Fibroblast of mammary gland (primary cell): ENCODE results near the gene PRKAR1B.

Source experiments
- DNase-seq: peaks from one replicate; pipeline ENCODE4 v3.0.0-alpha.2; 2010; ENCODE audit warnings: low read depth
- H3K4me3 ChIP-seq: 2 replicates; pipeline ENCODE4 v1.5.1; 2011; ENCODE audit warnings: low read depth, mild to moderate bottlenecking, low read length, moderate library complexity; ENCODE audit not compliant: control insufficient read depth
- TF ChIP-seq, protein P1 (sequence below): conservative IDR thresholded peaks from 2 replicates; pipeline ENCODE4 v1.5.1; 2011; ENCODE audit warnings: low read depth, low read length, inconsistent platforms; ENCODE audit not compliant: control insufficient read depth, insufficient read depth

Gene PRKAR1B

DNA sequence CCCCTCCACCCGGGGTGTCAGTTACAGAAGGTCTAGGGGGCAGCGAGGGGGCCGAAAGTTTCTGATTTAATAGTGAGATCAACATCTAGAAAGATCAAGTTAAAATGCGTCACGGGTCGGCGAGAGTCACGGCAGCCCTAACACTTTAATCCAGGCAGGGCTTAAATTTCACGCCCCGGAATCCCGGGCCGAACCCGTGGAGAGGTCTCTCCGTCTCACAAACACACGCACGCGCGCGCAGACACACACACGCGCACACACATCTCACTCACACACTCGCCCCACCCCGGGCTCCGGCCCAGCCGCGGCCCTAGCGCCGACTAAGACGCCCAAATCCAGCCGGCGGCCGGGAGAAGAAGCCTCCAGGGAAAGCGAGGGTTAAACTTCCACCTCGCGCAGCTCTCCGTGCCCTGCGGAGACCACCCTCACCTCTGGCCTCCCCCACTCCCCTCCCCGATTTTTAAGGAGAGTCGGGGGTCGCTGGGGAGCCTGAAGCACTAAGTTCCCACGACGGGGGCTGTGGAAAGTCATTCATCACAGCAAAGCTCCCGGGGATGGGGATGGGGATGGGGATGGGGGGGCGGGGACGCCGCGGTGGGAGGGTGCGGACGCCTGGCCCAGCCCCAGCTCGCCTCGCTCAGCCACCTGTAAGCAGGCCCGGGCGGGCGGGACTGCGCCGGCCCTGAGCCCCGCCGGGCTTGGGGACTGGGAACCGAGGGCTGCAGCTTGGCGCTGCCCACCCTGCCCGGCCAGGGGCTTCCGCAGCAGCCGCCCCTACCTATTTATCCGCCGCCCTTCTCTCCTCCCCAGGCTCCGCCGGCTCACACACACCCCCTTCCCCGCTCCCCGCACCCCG is 209.1 kb downstream of the PRKAR1B start:
- peak; percentile 49 for DNase-seq
- TF ChIP-seq, protein P1, sequence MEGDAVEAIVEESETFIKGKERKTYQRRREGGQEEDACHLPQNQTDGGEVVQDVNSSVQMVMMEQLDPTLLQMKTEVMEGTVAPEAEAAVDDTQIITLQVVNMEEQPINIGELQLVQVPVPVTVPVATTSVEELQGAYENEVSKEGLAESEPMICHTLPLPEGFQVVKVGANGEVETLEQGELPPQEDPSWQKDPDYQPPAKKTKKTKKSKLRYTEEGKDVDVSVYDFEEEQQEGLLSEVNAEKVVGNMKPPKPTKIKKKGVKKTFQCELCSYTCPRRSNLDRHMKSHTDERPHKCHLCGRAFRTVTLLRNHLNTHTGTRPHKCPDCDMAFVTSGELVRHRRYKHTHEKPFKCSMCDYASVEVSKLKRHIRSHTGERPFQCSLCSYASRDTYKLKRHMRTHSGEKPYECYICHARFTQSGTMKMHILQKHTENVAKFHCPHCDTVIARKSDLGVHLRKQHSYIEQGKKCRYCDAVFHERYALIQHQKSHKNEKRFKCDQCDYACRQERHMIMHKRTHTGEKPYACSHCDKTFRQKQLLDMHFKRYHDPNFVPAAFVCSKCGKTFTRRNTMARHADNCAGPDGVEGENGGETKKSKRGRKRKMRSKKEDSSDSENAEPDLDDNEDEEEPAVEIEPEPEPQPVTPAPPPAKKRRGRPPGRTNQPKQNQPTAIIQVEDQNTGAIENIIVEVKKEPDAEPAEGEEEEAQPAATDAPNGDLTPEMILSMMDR: no peak
- H3K4me3 ChIP-seq: peak overlapping the region; percentile 40

GRCh38 chr7:516606-517456 is 210.2 kb downstream of the PRKAR1B start:
- DNase-seq: peak; percentile 77
- TF ChIP-seq, protein P1: no peak
- peak overlapping the region; percentile 16 for H3K4me3 ChIP-seq

DNA sequence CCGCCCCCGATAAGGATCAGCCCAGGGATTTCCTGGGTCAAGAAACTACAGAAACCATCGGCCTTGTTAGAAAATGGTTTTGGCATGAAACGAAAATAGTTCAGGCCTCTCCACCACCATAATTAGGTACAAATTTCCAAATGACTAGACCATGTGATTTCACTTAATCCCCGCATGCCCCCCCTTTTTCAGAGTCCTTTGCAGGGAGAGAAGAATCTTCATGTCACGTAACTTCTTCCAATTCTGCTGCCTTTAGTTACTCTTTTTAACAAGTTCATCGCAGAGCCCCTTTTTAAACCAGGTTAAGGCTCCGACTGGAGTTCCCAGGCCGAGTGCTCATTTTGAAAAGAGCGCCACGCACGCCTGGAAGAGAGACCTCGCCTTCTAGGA is 210.9 kb downstream of the PRKAR1B start:
- TF ChIP-seq, protein P1: no peak
- peak; percentile 16 for DNase-seq
- H3K4me3 ChIP-seq: no peak overlapping the region

GRCh38 chr7:515628-516027 is 211.5 kb downstream of the PRKAR1B start:
- TF ChIP-seq, protein P1: no peak
- no peak overlapping the region for H3K4me3 ChIP-seq
- no peak for DNase-seq

- TF ChIP-seq, protein P1: no peak
- H3K4me3 ChIP-seq: no peak overlapping the region
- peak; percentile 17 for DNase-seq
Measured at GRCh38 chr7:514651-515598, 212.2 kb downstream of the PRKAR1B start.

- no peak overlapping the region for H3K4me3 ChIP-seq
- TF ChIP-seq, protein P1: no peak
- no peak for DNase-seq
Measured at GRCh38 chr7:514242-514641, 212.8 kb downstream of the PRKAR1B start.
